OCI-LY1 (cell line): Measurements from ENCODE around the gene METTL21C.
A peak's percentile ranks its signal among the peaks of the same experiment; 100 is the strongest.

Source experiments
- H2AFZ ChIP-seq: fragments of 200-600 bp; sonication (generic), shearing (Covaris generic); 2 replicates; pipeline ENCODE4 v1.6.0; 2014; ENCODE audit warnings: antibody characterized with exemption, mild to moderate bottlenecking, low read length
- H3F3A ChIP-seq: fragments of 200-600 bp; sonication (generic), shearing (Covaris generic); 2 replicates; pipeline ENCODE4 v1.6.0; 2014; ENCODE audit warnings: mild to moderate bottlenecking, antibody characterized with exemption, low read length, moderate library complexity; ENCODE audit not compliant: insufficient read depth
- H3K27ac ChIP-seq: fragments of 200-600 bp; sonication (generic); 2 replicates; pipeline ENCODE4 v1.5.1; 2014; ENCODE audit warnings: low read length, mixed run types, mild to moderate bottlenecking, low read depth; ENCODE audit not compliant: poor library complexity, severe bottlenecking
- H3K27me3 ChIP-seq: fragments of 200-600 bp; sonication (generic); 2 replicates; pipeline ENCODE4 v1.6.0; 2014; ENCODE audit warnings: antibody characterized with exemption, mild to moderate bottlenecking, low read length, moderate library complexity; ENCODE audit not compliant: insufficient read depth
- H3K36me3 ChIP-seq: fragments of 200-600 bp; sonication (generic); 2 replicates; pipeline ENCODE4 v1.6.1; 2014; ENCODE audit warnings: mild to moderate bottlenecking, antibody characterized with exemption, low read length, moderate library complexity, mixed read lengths; ENCODE audit not compliant: insufficient read depth
- H3K4me1 ChIP-seq: fragments of 200-600 bp; sonication (generic); 2 replicates; pipeline ENCODE4 v1.5.1; 2014; ENCODE audit warnings: mild to moderate bottlenecking, low read length, moderate library complexity; ENCODE audit not compliant: insufficient read depth, severe bottlenecking
- H3K4me2 ChIP-seq: fragments of 200-600 bp; sonication (generic), shearing (Covaris generic); 2 replicates; pipeline ENCODE4 v1.6.1; 2014; ENCODE audit warnings: low read length
- H3K4me3 ChIP-seq: fragments of 200-600 bp; sonication (generic); 2 replicates; pipeline ENCODE4 v1.5.1; 2014; ENCODE audit warnings: low read length, low read depth, mild to moderate bottlenecking, mixed read lengths; ENCODE audit not compliant: poor library complexity, severe bottlenecking
- H3K79me2 ChIP-seq: fragments of 200-600 bp; shearing (Covaris generic); 2 replicates; pipeline ENCODE4 v1.6.1; 2016; ENCODE audit warnings: mixed run types, low read length, mixed read lengths; ENCODE audit not compliant: insufficient read depth
- H3K9ac ChIP-seq: fragments of 200-600 bp; sonication (generic), shearing (Covaris generic); 2 replicates; pipeline ENCODE4 v1.6.1; 2014; ENCODE audit warnings: mild to moderate bottlenecking, low read length, mixed read lengths
- H3K9me2 ChIP-seq: fragments of 200-600 bp; sonication (generic), shearing (Covaris generic); 2 replicates; pipeline ENCODE4 v1.6.1; 2014; ENCODE audit warnings: low read depth, mild to moderate bottlenecking, low read length, mixed read lengths
- H3K9me3 ChIP-seq: fragments of 200-600 bp; shearing (Covaris generic); 2 replicates; pipeline ENCODE4 v1.6.1; 2014; ENCODE audit warnings: low read length, mixed read lengths
- H4K20me1 ChIP-seq: fragments of 200-600 bp; sonication (generic), shearing (Covaris generic); 2 replicates; pipeline ENCODE4 v1.6.0; 2016; ENCODE audit warnings: mild to moderate bottlenecking, low read length; ENCODE audit not compliant: insufficient read depth
- EZH2 ChIP-seq: fragments of 200-600 bp; sonication (generic), shearing (Covaris generic); IDR thresholded peaks from 2 replicates; pipeline ENCODE4 v1.8.0; 2017; ENCODE audit warnings: borderline replicate concordance, mixed run types, mild to moderate bottlenecking, antibody characterized with exemption, low read length, moderate library complexity, mixed read lengths
- TF ChIP-seq, protein P1 (sequence below): fragments of 200-600 bp; sonication (generic), shearing (Covaris generic); IDR thresholded peaks from 2 replicates; pipeline ENCODE4 v1.5.1; 2017; ENCODE audit warnings: mild to moderate bottlenecking, antibody characterized with exemption, low read length, moderate library complexity, mixed read lengths

METTL21C gene

DNA sequence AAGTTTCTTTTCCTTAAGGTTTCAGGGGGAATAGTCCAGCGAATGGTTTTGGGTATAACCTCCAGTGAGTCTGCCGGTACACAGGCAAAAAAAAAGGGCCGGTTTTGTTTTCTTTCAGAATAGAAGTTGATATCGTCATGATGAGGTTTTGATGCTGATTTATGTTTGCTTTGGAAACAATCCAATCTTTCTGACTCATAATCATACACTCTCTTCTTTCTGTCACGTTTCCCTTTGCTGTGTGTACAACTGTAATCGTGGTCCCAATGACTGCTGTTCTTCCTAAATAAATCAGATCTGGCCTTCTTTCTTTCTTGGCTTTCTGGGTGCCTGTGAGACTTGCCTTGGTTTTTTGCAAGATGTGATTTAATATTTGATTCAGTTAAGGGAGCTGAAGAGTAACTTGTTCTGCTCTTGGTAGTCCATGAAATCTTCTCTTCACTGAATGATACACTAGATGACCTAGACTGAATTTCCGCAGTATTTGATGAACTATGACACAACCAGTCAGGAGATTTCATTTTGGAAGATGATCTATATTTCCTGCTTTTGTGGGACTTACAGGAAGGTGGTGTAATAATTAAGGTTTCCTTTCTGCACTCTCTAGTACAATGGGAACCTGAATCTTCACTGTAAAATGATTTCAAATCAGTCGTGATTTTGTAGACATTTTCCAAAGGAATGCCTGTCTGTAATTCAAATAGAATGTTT is 34.9 kb upstream of the METTL21C start:
- H3K9me2 ChIP-seq = no peaks in the 10 kb centered on the region
- H3K9me3 ChIP-seq = no peaks in the 10 kb centered on the region
- H3K36me3 ChIP-seq = no peaks in the 10 kb centered on the region
- peaks cover 3% of the 10 kb centered on the region for H3K27me3 ChIP-seq
- H3K4me3 ChIP-seq = no peak overlapping the region
- TF ChIP-seq, protein P1, sequence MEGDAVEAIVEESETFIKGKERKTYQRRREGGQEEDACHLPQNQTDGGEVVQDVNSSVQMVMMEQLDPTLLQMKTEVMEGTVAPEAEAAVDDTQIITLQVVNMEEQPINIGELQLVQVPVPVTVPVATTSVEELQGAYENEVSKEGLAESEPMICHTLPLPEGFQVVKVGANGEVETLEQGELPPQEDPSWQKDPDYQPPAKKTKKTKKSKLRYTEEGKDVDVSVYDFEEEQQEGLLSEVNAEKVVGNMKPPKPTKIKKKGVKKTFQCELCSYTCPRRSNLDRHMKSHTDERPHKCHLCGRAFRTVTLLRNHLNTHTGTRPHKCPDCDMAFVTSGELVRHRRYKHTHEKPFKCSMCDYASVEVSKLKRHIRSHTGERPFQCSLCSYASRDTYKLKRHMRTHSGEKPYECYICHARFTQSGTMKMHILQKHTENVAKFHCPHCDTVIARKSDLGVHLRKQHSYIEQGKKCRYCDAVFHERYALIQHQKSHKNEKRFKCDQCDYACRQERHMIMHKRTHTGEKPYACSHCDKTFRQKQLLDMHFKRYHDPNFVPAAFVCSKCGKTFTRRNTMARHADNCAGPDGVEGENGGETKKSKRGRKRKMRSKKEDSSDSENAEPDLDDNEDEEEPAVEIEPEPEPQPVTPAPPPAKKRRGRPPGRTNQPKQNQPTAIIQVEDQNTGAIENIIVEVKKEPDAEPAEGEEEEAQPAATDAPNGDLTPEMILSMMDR = no peak
- TF ChIP-seq EZH2 = no peak
- no peaks in the 10 kb centered on the region for H3K4me1 ChIP-seq
- H3K4me2 ChIP-seq = no peak overlapping the region
- H2AFZ ChIP-seq = no peak overlapping the region
- H3K79me2 ChIP-seq = no peaks in the 10 kb centered on the region
- no peak overlapping the region for H3K9ac ChIP-seq
- no peaks in the 10 kb centered on the region for H4K20me1 ChIP-seq
- no peaks in the 10 kb centered on the region for H3F3A ChIP-seq
- H3K27ac ChIP-seq = no peak overlapping the region

DNA sequence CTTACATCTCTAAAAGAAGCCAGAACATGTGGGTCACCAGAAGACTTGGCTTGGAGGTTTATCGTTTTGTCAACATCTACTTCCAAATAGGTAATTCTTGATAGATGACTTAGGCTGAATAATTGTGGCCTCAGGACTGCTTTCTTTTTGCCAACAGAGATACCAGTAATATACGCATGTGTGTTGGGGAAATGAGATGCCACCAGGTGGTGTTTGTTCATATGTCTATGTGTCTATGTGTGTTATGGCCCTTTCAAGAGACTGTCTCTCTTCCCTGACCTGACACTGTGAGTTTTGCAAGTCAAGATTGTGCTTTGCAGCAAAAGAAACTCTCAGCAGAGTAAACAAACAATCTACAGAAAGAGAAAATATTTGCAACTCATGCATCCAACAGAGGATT is 31.6 kb upstream of the METTL21C start:
- Histone ChIP-seq H3K27me3 (peaks cover 3% of the 10 kb centered on the region; the same call in 1 of the 2 replicates), H3K9ac (no peak overlapping the region), H3K9me3 (no peaks in the 10 kb centered on the region), H3K4me3 (no peak overlapping the region), H2AFZ (no peak overlapping the region), H3F3A (no peaks in the 10 kb centered on the region), H3K36me3 (no peaks in the 10 kb centered on the region), H3K4me1 (no peaks in the 10 kb centered on the region), H3K9me2 (no peaks in the 10 kb centered on the region), H3K79me2 (no peaks in the 10 kb centered on the region), H3K27ac (no peak overlapping the region), H3K4me2 (no peak overlapping the region), H4K20me1 (no peaks in the 10 kb centered on the region)
- TF ChIP-seq, protein P1 = peak; percentile 44
- no peak for TF ChIP-seq EZH2

DNA sequence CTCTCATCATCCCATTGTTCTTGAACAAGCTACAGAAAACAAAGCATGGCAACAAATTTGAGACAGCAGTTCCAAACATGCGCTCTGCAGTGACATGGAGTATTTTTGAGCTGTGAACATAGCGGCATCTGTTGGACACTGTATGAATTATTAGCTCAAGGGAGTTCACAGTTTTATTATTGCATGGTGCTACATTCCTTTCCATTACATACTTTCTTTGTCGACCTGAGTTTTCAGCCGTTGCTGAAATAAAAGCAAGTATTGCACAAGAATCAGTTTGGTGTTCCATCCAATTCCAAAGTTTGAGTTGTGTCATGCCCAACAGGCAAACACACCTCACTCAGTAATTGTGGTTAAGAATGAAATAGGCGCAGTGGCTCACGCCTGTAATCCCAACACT is 30.1 kb upstream of the METTL21C start:
- Histone ChIP-seq H3F3A (no peaks in the 10 kb centered on the region), H3K4me3 (no peak overlapping the region), H3K9me3 (no peaks in the 10 kb centered on the region), H3K36me3 (no peaks in the 10 kb centered on the region), H4K20me1 (no peaks in the 10 kb centered on the region), H3K27me3 (no peaks in the 10 kb centered on the region), H3K79me2 (no peaks in the 10 kb centered on the region), H2AFZ (no peak overlapping the region), H3K9me2 (no peaks in the 10 kb centered on the region), H3K9ac (no peak overlapping the region), H3K4me1 (no peaks in the 10 kb centered on the region), H3K27ac (no peak overlapping the region), H3K4me2 (no peak overlapping the region)
- no peak for TF ChIP-seq EZH2
- TF ChIP-seq, protein P1 = peak; percentile 78
